Lung (tissue), 12 donors: ENCODE data around the gene HDAC1. TPM values are rescaled to one million over a fixed set of nuclear protein-coding genes. Genes with fewer than 3 reads are reported as not detected.

Source experiments
- ATAC-seq: fragments of 200-7000 bp; cut with Tn5 transposase; one replicate; pipeline ENCODE4 v1.9.1; 2020; ENCODE audit warnings: moderate number of reproducible peaks; ENCODE audit not compliant: insufficient read depth, low FRiP score
- DNase-seq, 3 donors: peaks; one replicate each; pipeline ENCODE4 v3.0.0-alpha.2; 2013 to 2017
- H3K27ac ChIP-seq, 2 donors: one replicate each; pipeline ENCODE4 v1.5.1; 2013; ENCODE audit warnings: mild to moderate bottlenecking in 2 of 2, moderate library complexity in 2 of 2, control low read depth in 1 of 2, inconsistent platforms in 1 of 2, low read depth in 1 of 2, low read length in 1 of 2
- H3K27me3 ChIP-seq, 3 donors: one replicate each; pipeline ENCODE4 v1.5.1; 2013; ENCODE audit warnings: low read length in 2 of 3; ENCODE audit not compliant: control insufficient read depth in 3 of 3, insufficient read depth in 3 of 3
- H3K36me3 ChIP-seq, 4 donors: one replicate each; pipeline ENCODE4 v1.5.1; 2013; ENCODE audit warnings: low read length in 4 of 4, mild to moderate bottlenecking in 1 of 4, moderate library complexity in 1 of 4; ENCODE audit not compliant: control insufficient read depth in 4 of 4, insufficient read depth in 4 of 4
- H3K4me1 ChIP-seq, 5 donors: one replicate each; pipeline ENCODE4 v1.5.1; 2013; ENCODE audit warnings: low read length in 5 of 5, mild to moderate bottlenecking in 2 of 5, moderate library complexity in 1 of 5; ENCODE audit not compliant: control insufficient read depth in 5 of 5, insufficient read depth in 5 of 5
- H3K4me3 ChIP-seq: one replicate; pipeline ENCODE4 v1.5.1; 2013; ENCODE audit warnings: mild to moderate bottlenecking, control low read depth, moderate library complexity
- H3K9ac ChIP-seq, 2 donors: one replicate each; pipeline ENCODE4 v1.5.1; 2013; ENCODE audit warnings: low read length in 2 of 2, control low read depth in 1 of 2; ENCODE audit not compliant: insufficient read depth in 1 of 2
- H3K9me3 ChIP-seq, 4 donors: one replicate each; pipeline ENCODE4 v1.5.1; 2013; ENCODE audit warnings: low read length in 3 of 4, mild to moderate bottlenecking in 1 of 4, moderate library complexity in 1 of 4; ENCODE audit not compliant: control insufficient read depth in 4 of 4, insufficient read depth in 3 of 4
- CTCF ChIP-seq: IDR thresholded peaks from 2 replicates; pipeline ENCODE4 v1.5.1; 2012; ENCODE audit warnings: mild to moderate bottlenecking; ENCODE audit errors: control extremely low read depth, extremely low read depth
- WGBS, 2 donors: extraction: QIAGEN DNeasy Blood & Tissue Kit; methylation state at CpG; one replicate each; pipeline ENCODE4 v1.1.7; 2013; 5-methylcytosine and 5-hydroxymethylcytosine counted together
- polyA plus RNA-seq, 2 donors: library from polyadenylated mRNA; stranded (reverse); fragments of 200-250 nt; gene quantifications; one replicate each; pipeline ENCODE4 v1.2.1, GENCODE V29; 2013
- total RNA-seq, 2 donors: library from RNA; depleted of rRNA in 1 of 2; stranded (reverse); fragments of >200 nt in 1 of 2; gene quantifications; one replicate each; pipeline ENCODE4 v1.2.1, GENCODE V29; 2014 to 2021
- donor health status: control.
- donor health status: control.
- donor health status: Bipolar disorder and iron deficiency.
- donor health status: healthy.
- donor health status: DM: yes; HTN: yes; CAD: no.

The HDAC1 gene
- total and polyA plus RNA-seq, 4 donors: 47.3 to 90.4 (median 72.5) TPM

GRCh38 chr1:32334864-32335534, 43.1 kb downstream of the HDAC1 start:
- 3 to 4% methylated on average over 30 to 46 of the region's 46 CpGs for WGBS, 2 donors
- Histone ChIP-seq H3K9me3 (no peaks in the 10 kb centered on the region), H3K27ac (peak overlapping the region in 1 of 2 donors; percentile 9), H3K4me1 (peaks cover 0 to 30% (median 21%) of the 10 kb centered on the region in 5 donors), H3K4me3 (peak overlapping the region; percentile 51), H3K27me3 (no peaks in the 10 kb centered on the region), H3K36me3 (peaks cover 17 to 27% (median 22%) of the 10 kb centered on the region in 4 donors), H3K9ac (peak overlapping the region in 1 of 2 donors; percentile 77)
- peak; percentile 65 to 75 (median 66) for DNase-seq
- TF ChIP-seq CTCF: peak; percentile 17
- peak; percentile 27 for ATAC-seq

GRCh38 chr1:32335535-32335789, 43.6 kb downstream of the HDAC1 start:
- DNase-seq: no peak
- no peak for ATAC-seq
- no peaks in the 10 kb centered on the region for H3K9me3 ChIP-seq
- H3K9ac ChIP-seq: no peak overlapping the region
- peak overlapping the region; percentile 51 for H3K4me3 ChIP-seq
- TF ChIP-seq CTCF: no peak
- peaks cover 0 to 30% (median 21%) of the 10 kb centered on the region in 5 donors for H3K4me1 ChIP-seq
- peak overlapping the region in 1 of 2 donors; percentile 57 for H3K27ac ChIP-seq
- no peaks in the 10 kb centered on the region for H3K27me3 ChIP-seq
- 0 to 1% methylated on average over 26 to 34 of the region's 34 CpGs for WGBS, 2 donors
- peaks cover 12 to 25% (median 19%) of the 10 kb centered on the region in 4 donors for H3K36me3 ChIP-seq

GRCh38 chr1:32335790-32336590, 44.1 kb downstream of the HDAC1 start, which contains the start of gene MARCKSL1:
TSS of gene MARCKSL1 (minus strand) at chr1:32336233. CDS start at chr1:32336033, 200 bp downstream.
- Histone ChIP-seq H3K36me3 (peaks cover 8 to 20% (median 15%) of the 10 kb centered on the region in 4 donors), H3K4me3 (peak within 1 kb of the TSS; percentile 51), H3K4me1 (peaks cover 0 to 30% (median 21%) of the 10 kb centered on the region in 5 donors), H3K27ac (peak within 1 kb of the TSS; percentile 37 to 57), H3K9me3 (no peaks in the 10 kb centered on the region), H3K9ac (peak within 1 kb of the TSS in 1 of 2 donors; percentile 77), H3K27me3 (no peaks in the 10 kb centered on the region)
- TF ChIP-seq CTCF: no peak
- 1% methylated on average over 50 to 95 of the region's 95 CpGs for WGBS, 2 donors
- DNase-seq: peak; percentile 89 to 92 (median 90)
- ATAC-seq: peak; percentile 70
